Keratinocyte (primary cell): ENCODE results near the gene LILRA6.

Source experiments
- EZH2 ChIP-seq: IDR thresholded peaks from one replicate; pipeline ENCODE4 v1.6.1; 2012; ENCODE audit warnings: inconsistent platforms, mild to moderate bottlenecking, low read length, moderate library complexity
- TF ChIP-seq, protein P1 (sequence below), 3 experiments: IDR thresholded peaks in 1 of 3; conservative IDR thresholded peaks in 1 of 3; optimal IDR thresholded peaks in 1 of 3; 2 replicates in 2 of 3; 3 replicates in 1 of 3; pipeline versions ENCODE3 to v1.5.1; 2011; ENCODE audit warnings: low read length in 3 of 3, mild to moderate bottlenecking in 3 of 3, moderate library complexity in 2 of 3, control low read depth in 1 of 3, inconsistent platforms in 1 of 3; ENCODE audit not compliant: insufficient read depth in 2 of 3; ENCODE audit errors: extremely low read depth in 1 of 3

DNA sequence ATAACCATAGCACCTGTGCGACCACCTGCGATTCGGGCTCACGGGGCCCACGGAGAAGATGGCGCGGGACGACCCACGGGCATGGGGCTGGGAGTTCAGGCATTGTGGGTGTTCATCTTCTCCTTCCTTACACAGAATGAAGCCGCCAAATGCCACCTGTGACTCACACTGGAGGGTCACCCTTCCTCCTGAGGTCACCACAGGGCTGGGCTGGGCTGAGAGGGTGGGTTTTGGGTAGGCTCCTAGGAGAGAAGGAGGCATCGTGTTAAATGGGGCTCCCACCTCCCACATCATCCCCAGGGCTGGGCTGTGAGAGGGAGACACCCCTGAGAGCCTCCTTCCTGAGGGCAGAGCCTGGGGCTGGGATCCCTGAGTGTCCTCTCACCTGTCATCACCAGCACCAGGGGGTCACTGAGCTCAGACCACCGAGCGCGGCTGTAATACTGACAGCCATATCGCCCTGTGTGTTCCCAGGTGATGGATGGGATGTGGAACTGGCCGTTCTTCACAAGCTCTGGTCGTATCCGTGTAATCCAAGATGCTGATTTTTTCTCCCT lies 36.9 kb upstream of the LILRA6 start:
- TF ChIP-seq, protein P1, sequence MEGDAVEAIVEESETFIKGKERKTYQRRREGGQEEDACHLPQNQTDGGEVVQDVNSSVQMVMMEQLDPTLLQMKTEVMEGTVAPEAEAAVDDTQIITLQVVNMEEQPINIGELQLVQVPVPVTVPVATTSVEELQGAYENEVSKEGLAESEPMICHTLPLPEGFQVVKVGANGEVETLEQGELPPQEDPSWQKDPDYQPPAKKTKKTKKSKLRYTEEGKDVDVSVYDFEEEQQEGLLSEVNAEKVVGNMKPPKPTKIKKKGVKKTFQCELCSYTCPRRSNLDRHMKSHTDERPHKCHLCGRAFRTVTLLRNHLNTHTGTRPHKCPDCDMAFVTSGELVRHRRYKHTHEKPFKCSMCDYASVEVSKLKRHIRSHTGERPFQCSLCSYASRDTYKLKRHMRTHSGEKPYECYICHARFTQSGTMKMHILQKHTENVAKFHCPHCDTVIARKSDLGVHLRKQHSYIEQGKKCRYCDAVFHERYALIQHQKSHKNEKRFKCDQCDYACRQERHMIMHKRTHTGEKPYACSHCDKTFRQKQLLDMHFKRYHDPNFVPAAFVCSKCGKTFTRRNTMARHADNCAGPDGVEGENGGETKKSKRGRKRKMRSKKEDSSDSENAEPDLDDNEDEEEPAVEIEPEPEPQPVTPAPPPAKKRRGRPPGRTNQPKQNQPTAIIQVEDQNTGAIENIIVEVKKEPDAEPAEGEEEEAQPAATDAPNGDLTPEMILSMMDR (optimal IDR thresholded peaks at IDR 0.05 in 1 of 3, IDR thresholded peaks at IDR 0.05 in 1 of 3, conservative IDR thresholded peaks at IDR 0.05 in 1 of 3; ENCODE audit: extremely low read depth in 1 of 3, insufficient read depth in 2 of 3, low read length in 3 of 3), result no peak
- no peak for TF ChIP-seq EZH2
